Neural cell (in vitro differentiated cells): ENCODE measurements around the gene YPEL1. TPM values are rescaled to one million over a fixed set of nuclear protein-coding genes. Genes with fewer than 3 reads are reported as not detected.

Source experiments
- H2AFZ ChIP-seq: fragments of 200-600, 300-800 bp; sonication (generic), shearing (Covaris generic); 2 replicates; pipeline ENCODE4 v1.6.0; 2014; ENCODE audit warnings: low read depth, mild to moderate bottlenecking, antibody characterized with exemption, low read length, moderate library complexity
- H3F3A ChIP-seq: fragments of 200-600 bp; shearing (Covaris generic); 2 replicates; pipeline ENCODE4 v1.6.1; 2016; ENCODE audit warnings: mild to moderate bottlenecking, moderate library complexity, mixed read lengths, antibody characterized with exemption, low read length; ENCODE audit not compliant: insufficient read depth, poor library complexity, severe bottlenecking
- H3K27ac ChIP-seq: fragments of 200-600, 300-800 bp; sonication (generic), shearing (Covaris generic); 2 replicates; pipeline ENCODE4 v1.5.1; 2014; ENCODE audit warnings: mild to moderate bottlenecking, low read length, moderate library complexity
- H3K27me3 ChIP-seq: fragments of 300-800, 200-600 bp; sonication (generic), shearing (Covaris generic); 2 replicates; pipeline ENCODE4 v1.6.0; 2014; ENCODE audit warnings: mild to moderate bottlenecking, low read depth, low read length, moderate library complexity; ENCODE audit not compliant: insufficient read depth
- H3K36me3 ChIP-seq: fragments of 300-800, 200-600 bp; sonication (generic), shearing (Covaris generic); 2 replicates; pipeline ENCODE4 v1.5.1; 2014; ENCODE audit warnings: mild to moderate bottlenecking, antibody characterized with exemption, low read length, moderate library complexity; ENCODE audit not compliant: insufficient read depth
- H3K4me2 ChIP-seq: fragments of 300-800, 200-600 bp; sonication (generic), shearing (Covaris generic); 2 replicates; pipeline ENCODE4 v1.6.0; 2014; ENCODE audit warnings: mild to moderate bottlenecking, low read length
- H3K4me3 ChIP-seq: fragments of 300-800, 200-600 bp; sonication (generic), shearing (Covaris generic); 2 replicates; pipeline ENCODE4 v1.5.1; 2014; ENCODE audit warnings: mild to moderate bottlenecking, low read length, moderate library complexity
- H3K79me2 ChIP-seq: fragments of 200-600 bp; shearing (Covaris generic); replicated peaks from 2 replicates; pipeline ENCODE4 v1.6.0; 2014; ENCODE audit warnings: mild to moderate bottlenecking, low read length, moderate library complexity; ENCODE audit not compliant: insufficient read depth
- H3K9ac ChIP-seq: fragments of 300-800, 200-600 bp; sonication (generic), shearing (Covaris generic); 2 replicates; pipeline ENCODE4 v1.6.1; 2016; ENCODE audit warnings: mild to moderate bottlenecking, low read length, mixed read lengths
- H3K9me2 ChIP-seq: fragments of 200-600 bp; shearing (Covaris generic); 2 replicates; pipeline ENCODE4 v1.6.1; 2016; ENCODE audit warnings: mild to moderate bottlenecking, low read length, mixed read lengths; ENCODE audit not compliant: insufficient read depth
- H3K9me3 ChIP-seq: fragments of 200-600, 300-800 bp; sonication (generic), shearing (Covaris generic); 2 replicates; pipeline ENCODE4 v1.6.1; 2016; ENCODE audit warnings: mild to moderate bottlenecking, mixed run types, low read length, moderate library complexity, mixed read lengths
- H4K20me1 ChIP-seq: fragments of 200-600 bp; shearing (Covaris generic); 2 replicates; pipeline ENCODE4 v1.6.1; 2016; ENCODE audit warnings: mild to moderate bottlenecking, mixed run types; ENCODE audit not compliant: insufficient read depth
- CTCF ChIP-seq: fragments of 450-650 bp; IDR thresholded peaks from 2 replicates; pipeline ENCODE4 v1.5.1; 2014; ENCODE audit warnings: antibody characterized with exemption, mild to moderate bottlenecking, moderate library complexity; ENCODE audit not compliant: poor library complexity, severe bottlenecking
- EP300 ChIP-seq: fragments of 450-650 bp; conservative IDR thresholded peaks from 2 replicates; pipeline ENCODE4 v1.6.1; 2014; ENCODE audit warnings: antibody characterized with exemption, mild to moderate bottlenecking, moderate library complexity; ENCODE audit not compliant: poor library complexity, severe bottlenecking
- EZH2 ChIP-seq: fragments of 200-600, 300-800 bp; shearing (Covaris generic), sonication (generic); IDR thresholded peaks from 2 replicates; pipeline ENCODE4 v1.6.1; 2014; ENCODE audit warnings: antibody characterized with exemption, low read length, borderline replicate concordance, mild to moderate bottlenecking; ENCODE audit not compliant: insufficient read depth, poor library complexity, severe bottlenecking
- MXI1 ChIP-seq: fragments of 450-650 bp; conservative IDR thresholded peaks from 2 replicates; pipeline ENCODE4 v1.6.1; 2014; ENCODE audit warnings: antibody characterized with exemption, mild to moderate bottlenecking; ENCODE audit not compliant: poor library complexity, severe bottlenecking
- POLR2AphosphoS5 ChIP-seq: IDR thresholded peaks from 2 replicates; pipeline ENCODE4 v1.6.1; 2012
- RAD21 ChIP-seq: fragments of 450-650 bp; conservative IDR thresholded peaks from 2 replicates; pipeline ENCODE4 v1.6.1; 2014; ENCODE audit warnings: antibody characterized with exemption, mild to moderate bottlenecking, moderate library complexity
- REST ChIP-seq: IDR thresholded peaks from 2 replicates; pipeline ENCODE4 v1.6.1; 2012; ENCODE audit warnings: borderline replicate concordance
- SMC3 ChIP-seq: fragments of 450-650 bp; conservative IDR thresholded peaks from 2 replicates; pipeline ENCODE4 v1.6.1; 2014; ENCODE audit warnings: antibody characterized with exemption, mild to moderate bottlenecking, moderate library complexity; ENCODE audit not compliant: poor library complexity
- polyA plus RNA-seq: library from polyadenylated mRNA; depleted of rRNA; stranded (reverse); fragments of >200 nt; gene quantifications from 2 replicates; pipeline ENCODE4 v1.2.3, GENCODE V29; 2014

YPEL1 gene
- polyA plus RNA-seq, 1 donor from 2014 or later, result 38.0 TPM

GRCh38 chr22:21702094-21702493, 33.5 kb downstream of the YPEL1 start:
- TF ChIP-seq EP300 (no peak), EZH2 (no peak), SMC3 (no peak), CTCF (no peak), REST (no peak), RAD21 (no peak), MXI1 (no peak)
- no peaks in the 10 kb centered on the region for H3K9me3 ChIP-seq
- H3K4me2 ChIP-seq, result no peak overlapping the region
- H3K9ac ChIP-seq, result no peak overlapping the region
- H3K27me3 ChIP-seq, result no peaks in the 10 kb centered on the region
- H3K36me3 ChIP-seq, result peaks cover 8% of the 10 kb centered on the region
- H3K79me2 ChIP-seq, result no peaks in the 10 kb centered on the region
- no peaks in the 10 kb centered on the region for H4K20me1 ChIP-seq
- no peaks in the 10 kb centered on the region for H3K9me2 ChIP-seq
- no peak overlapping the region for H2AFZ ChIP-seq
- no peaks in the 10 kb centered on the region for H3F3A ChIP-seq
- H3K4me3 ChIP-seq, result no peak overlapping the region
- H3K27ac ChIP-seq, result no peak overlapping the region

- no peaks in the 10 kb centered on the region for H3K27me3 ChIP-seq
- TF ChIP-seq CTCF (no peak), SMC3 (no peak), RAD21 (no peak), POLR2AphosphoS5 (no peak)
- peaks cover 8% of the 10 kb centered on the region for H3K36me3 ChIP-seq
- no peak overlapping the region for H3K9ac ChIP-seq
- H3K79me2 ChIP-seq, result no peaks in the 10 kb centered on the region
- H4K20me1 ChIP-seq, result no peaks in the 10 kb centered on the region
- no peaks in the 10 kb centered on the region for H3K9me3 ChIP-seq
- no peak overlapping the region for H3K4me3 ChIP-seq
- no peaks in the 10 kb centered on the region for H3F3A ChIP-seq
- no peaks in the 10 kb centered on the region for H3K9me2 ChIP-seq
- no peak overlapping the region for H2AFZ ChIP-seq
- H3K27ac ChIP-seq, result no peak overlapping the region
- no peak overlapping the region for H3K4me2 ChIP-seq
These were observed 34.1 kb downstream of the YPEL1 start for GRCh38 chr22:21701384-21701971.
